ENCODE data around the gene NT5M.
"Not testable (repeated sequence)": the region's sequence is repeated elsewhere in the genome, so short reads cannot be mapped to it uniquely, and the experiment has no call there.

The NT5M gene

GRCh38 chr17:17269926-17270773 lies 33.0 kb upstream of the NT5M start:
- H3K9me2 ChIP-seq (replicated peaks; ENCODE audit: control insufficient read depth, low read length) = no peaks in the 10 kb centered on the region
- no peaks in the 10 kb centered on the region for H3K27me3 ChIP-seq (ENCODE audit: control insufficient read depth, low read length)
- H3K9me3 ChIP-seq (ENCODE audit: control insufficient read depth, insufficient read depth, low read length) = no peaks in the 10 kb centered on the region
- H3K27ac ChIP-seq (ENCODE audit: low read depth, low read length) = no peak overlapping the region
- H3K4me1 ChIP-seq (ENCODE audit: control insufficient read depth, low read length) = no peaks in the 10 kb centered on the region
- no peaks in the 10 kb centered on the region for H4K20me1 ChIP-seq (ENCODE audit: control insufficient read depth, insufficient read depth, low read depth, low read length)
- no peak for TF ChIP-seq EZH2phosphoT487 (IDR thresholded peaks at IDR 0.05; ENCODE audit: borderline replicate concordance, low read length)
- TF ChIP-seq CTCF (IDR thresholded peaks at IDR 0.05; ENCODE audit: low read depth, low read length, poor library complexity, severe bottlenecking) = peak; percentile 71
- H3K4me3 ChIP-seq (ENCODE audit: low read length) = no peak overlapping the region
- H3K4me2 ChIP-seq (ENCODE audit: low read length) = no peak overlapping the region
- H3K79me2 ChIP-seq (ENCODE audit: control insufficient read depth, low read length) = peaks cover 42% of the 10 kb centered on the region
- H3K36me3 ChIP-seq (ENCODE audit: control insufficient read depth, low read length) = peaks cover 79% of the 10 kb centered on the region
- peaks cover 7% of the 10 kb centered on the region; the same call in 1 of the 2 replicates for H3F3A ChIP-seq (ENCODE audit: control insufficient read depth, insufficient read depth)

- Histone ChIP-seq H3K9me2 (replicated peaks; ENCODE audit: control insufficient read depth, low read length) (no peaks in the 10 kb centered on the region), H3K4me2 (ENCODE audit: low read length) (no peak overlapping the region), H3K79me2 (ENCODE audit: control insufficient read depth, low read length) (peaks cover 96% of the 10 kb centered on the region), H3K9me3 (ENCODE audit: control insufficient read depth, insufficient read depth, low read length) (no peaks in the 10 kb centered on the region), H3K27me3 (ENCODE audit: control insufficient read depth, low read length) (no peaks in the 10 kb centered on the region), H3K36me3 (ENCODE audit: control insufficient read depth, low read length) (peaks cover 71% of the 10 kb centered on the region), H4K20me1 (ENCODE audit: control insufficient read depth, insufficient read depth, low read depth, low read length) (peaks cover 20% of the 10 kb centered on the region), H3K27ac (ENCODE audit: low read depth, low read length) (no peak overlapping the region), H3K4me3 (ENCODE audit: low read length) (no peak overlapping the region), H3K4me1 (ENCODE audit: control insufficient read depth, low read length) (peaks cover 19% of the 10 kb centered on the region), H3F3A (ENCODE audit: control insufficient read depth, insufficient read depth) (no peaks in the 10 kb centered on the region; the same call in 1 of the 2 replicates)
- TF ChIP-seq CTCF (IDR thresholded peaks at IDR 0.05; ENCODE audit: low read depth, low read length, poor library complexity, severe bottlenecking) (no peak), EZH2phosphoT487 (IDR thresholded peaks at IDR 0.05; ENCODE audit: borderline replicate concordance, low read length) (no peak)
Observed at GRCh38 chr17:17275971-17276370, 27.2 kb upstream of the NT5M start.

GRCh38 chr17:17277431-17277830 lies 25.7 kb upstream of the NT5M start:
- not testable (repeated sequence) for H3K27me3 ChIP-seq (ENCODE audit: control insufficient read depth, low read length); H3F3A ChIP-seq (ENCODE audit: control insufficient read depth, insufficient read depth); H3K4me3 ChIP-seq (ENCODE audit: low read length); H3K9me3 ChIP-seq (ENCODE audit: control insufficient read depth, insufficient read depth, low read length); H3K9me2 ChIP-seq (replicated peaks; ENCODE audit: control insufficient read depth, low read length); H3K27ac ChIP-seq (ENCODE audit: low read depth, low read length); H3K4me2 ChIP-seq (ENCODE audit: low read length)
- peaks cover 89% of the 10 kb centered on the region for H3K79me2 ChIP-seq (ENCODE audit: control insufficient read depth, low read length)
- H4K20me1 ChIP-seq (ENCODE audit: control insufficient read depth, insufficient read depth, low read depth, low read length) = peaks cover 20% of the 10 kb centered on the region
- peaks cover 30% of the 10 kb centered on the region for H3K4me1 ChIP-seq (ENCODE audit: control insufficient read depth, low read length)
- H3K36me3 ChIP-seq (ENCODE audit: control insufficient read depth, low read length) = peaks cover 64% of the 10 kb centered on the region

GRCh38 chr17:17279316-17279715 lies 23.9 kb upstream of the NT5M start:
- Histone ChIP-seq H3K27me3 (ENCODE audit: control insufficient read depth, low read length) (no peaks in the 10 kb centered on the region), H3K4me2 (ENCODE audit: low read length) (peak overlapping the region; percentile 89), H3K4me1 (ENCODE audit: control insufficient read depth, low read length) (peaks cover 43% of the 10 kb centered on the region), H3K9me3 (ENCODE audit: control insufficient read depth, insufficient read depth, low read length) (no peaks in the 10 kb centered on the region), H3K4me3 (ENCODE audit: low read length) (peak overlapping the region; percentile 92), H4K20me1 (ENCODE audit: control insufficient read depth, insufficient read depth, low read depth, low read length) (peaks cover 20% of the 10 kb centered on the region), H3F3A (ENCODE audit: control insufficient read depth, insufficient read depth) (no peaks in the 10 kb centered on the region; the same call in 1 of the 2 replicates), H3K9me2 (replicated peaks; ENCODE audit: control insufficient read depth, low read length) (no peaks in the 10 kb centered on the region), H3K27ac (ENCODE audit: low read depth, low read length) (no peak overlapping the region), H3K36me3 (ENCODE audit: control insufficient read depth, low read length) (peaks cover 47% of the 10 kb centered on the region), H3K79me2 (ENCODE audit: control insufficient read depth, low read length) (peaks cover 70% of the 10 kb centered on the region)
- TF ChIP-seq CTCF (IDR thresholded peaks at IDR 0.05; ENCODE audit: low read depth, low read length, poor library complexity, severe bottlenecking) (no peak), EZH2phosphoT487 (IDR thresholded peaks at IDR 0.05; ENCODE audit: borderline replicate concordance, low read length) (no peak)

All from DOHH2 (cell line).